Iris pigment epithelial cell (primary cell): ENCODE measurements around the gene ZCCHC14.

Experiments used
- DNase-seq: peaks from one replicate; pipeline ENCODE4 v3.0.0-alpha.2; 2011; ENCODE audit warnings: low read depth

The ZCCHC14 gene

DNA sequence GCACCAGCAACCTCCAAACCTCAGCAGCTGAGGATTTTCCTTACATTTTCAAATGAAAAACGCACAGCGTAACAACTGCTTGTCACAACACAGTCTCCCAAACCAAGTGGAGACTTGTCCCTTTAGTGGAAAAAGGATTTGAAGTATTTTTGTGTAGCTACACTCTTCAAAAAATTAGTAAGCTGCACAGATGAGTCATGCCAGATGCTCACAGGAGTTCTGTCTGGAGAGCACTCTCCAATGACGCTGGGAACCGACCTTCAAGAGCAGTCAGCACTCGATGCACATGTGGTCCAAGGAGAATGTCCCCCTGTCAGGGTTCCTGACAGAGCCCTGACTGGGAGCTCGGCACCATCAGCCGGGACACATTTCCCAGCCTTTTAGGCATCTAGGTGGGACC lies 60.9 kb downstream of the ZCCHC14 start:
- DNase-seq, result peak; percentile 88

DNA sequence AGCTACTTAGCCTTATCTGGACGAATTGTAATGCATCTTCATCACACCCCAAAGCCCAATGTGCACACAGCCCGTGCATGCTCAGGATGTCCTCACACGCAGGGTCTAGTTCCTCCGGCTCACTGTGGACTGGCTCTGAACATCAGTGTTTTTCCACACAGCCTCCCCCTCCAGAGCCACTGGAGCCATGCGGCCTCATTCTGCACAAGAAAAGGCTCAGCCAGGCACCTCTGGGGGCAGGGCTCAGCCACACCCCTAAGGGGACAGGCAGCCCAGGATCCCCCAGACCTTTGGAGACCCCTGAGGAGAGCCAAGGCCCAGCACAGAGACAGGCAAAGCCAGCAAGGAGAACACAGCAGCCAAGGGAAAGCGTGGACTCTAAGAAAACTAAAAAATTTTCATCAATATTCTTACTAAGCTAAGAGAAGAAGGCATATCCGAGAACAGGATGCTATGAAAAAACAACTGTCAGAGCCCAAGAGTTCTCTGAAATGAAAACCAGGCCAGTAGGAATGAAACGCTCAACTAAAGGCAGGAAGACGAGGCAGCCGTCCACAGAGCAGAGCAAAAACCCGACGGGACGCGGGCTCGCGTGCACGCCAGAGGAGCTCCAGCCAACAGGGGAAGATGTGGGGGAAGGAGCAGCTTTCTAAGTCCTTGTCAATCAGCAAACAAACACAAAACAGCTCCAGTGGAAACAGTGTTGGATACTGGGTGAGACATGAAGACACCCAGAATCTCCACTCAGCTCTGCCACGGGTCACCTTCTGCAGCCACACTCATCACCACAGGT lies 66.2 kb downstream of the ZCCHC14 start:
- no peak for DNase-seq

GRCh38 chr16:87425941-87426340 lies 66.9 kb downstream of the ZCCHC14 start:
- no peak for DNase-seq

- no peak for DNase-seq
These were observed 68.6 kb downstream of the ZCCHC14 start for GRCh38 chr16:87424266-87424665.

DNA sequence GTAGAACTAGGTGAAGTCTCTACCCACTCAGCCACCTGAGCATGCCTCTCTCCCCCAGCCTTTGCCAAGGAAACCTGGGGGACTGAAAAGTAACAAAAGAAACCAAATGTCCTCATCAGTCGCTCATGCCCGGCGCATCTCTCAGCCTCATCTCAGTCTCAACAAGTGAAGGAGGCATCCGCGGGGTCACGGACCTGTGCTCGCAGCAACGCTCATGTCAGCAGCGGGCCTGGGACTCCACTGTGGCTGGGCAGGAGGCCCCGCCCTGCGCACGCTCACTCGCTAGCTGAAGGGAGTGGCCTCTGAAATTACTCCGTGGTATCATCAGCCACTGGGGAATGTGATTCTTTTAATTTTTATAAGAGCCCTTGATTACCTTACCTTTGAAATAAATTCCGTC lies 69.4 kb downstream of the ZCCHC14 start:
- no peak for DNase-seq

DNA sequence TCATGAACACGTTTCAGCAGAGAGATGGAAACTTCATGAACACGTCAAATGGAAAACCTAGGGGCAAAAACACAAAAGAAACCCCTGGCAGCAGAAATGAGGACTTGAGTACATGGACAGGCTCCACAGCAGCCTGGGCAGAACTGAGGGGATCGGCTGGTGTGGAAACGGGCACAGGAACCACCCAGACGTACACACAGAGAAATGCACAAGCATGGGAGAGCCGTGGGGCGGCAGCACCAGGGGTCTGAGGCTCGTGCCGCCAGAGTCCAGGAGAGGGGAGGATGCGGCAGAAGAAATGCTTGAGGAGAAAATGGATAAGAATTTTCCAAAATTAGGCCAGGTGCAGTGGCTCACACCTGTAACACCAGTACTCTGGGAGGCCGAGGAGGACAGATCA lies 70.7 kb downstream of the ZCCHC14 start:
- no peak for DNase-seq

DNA sequence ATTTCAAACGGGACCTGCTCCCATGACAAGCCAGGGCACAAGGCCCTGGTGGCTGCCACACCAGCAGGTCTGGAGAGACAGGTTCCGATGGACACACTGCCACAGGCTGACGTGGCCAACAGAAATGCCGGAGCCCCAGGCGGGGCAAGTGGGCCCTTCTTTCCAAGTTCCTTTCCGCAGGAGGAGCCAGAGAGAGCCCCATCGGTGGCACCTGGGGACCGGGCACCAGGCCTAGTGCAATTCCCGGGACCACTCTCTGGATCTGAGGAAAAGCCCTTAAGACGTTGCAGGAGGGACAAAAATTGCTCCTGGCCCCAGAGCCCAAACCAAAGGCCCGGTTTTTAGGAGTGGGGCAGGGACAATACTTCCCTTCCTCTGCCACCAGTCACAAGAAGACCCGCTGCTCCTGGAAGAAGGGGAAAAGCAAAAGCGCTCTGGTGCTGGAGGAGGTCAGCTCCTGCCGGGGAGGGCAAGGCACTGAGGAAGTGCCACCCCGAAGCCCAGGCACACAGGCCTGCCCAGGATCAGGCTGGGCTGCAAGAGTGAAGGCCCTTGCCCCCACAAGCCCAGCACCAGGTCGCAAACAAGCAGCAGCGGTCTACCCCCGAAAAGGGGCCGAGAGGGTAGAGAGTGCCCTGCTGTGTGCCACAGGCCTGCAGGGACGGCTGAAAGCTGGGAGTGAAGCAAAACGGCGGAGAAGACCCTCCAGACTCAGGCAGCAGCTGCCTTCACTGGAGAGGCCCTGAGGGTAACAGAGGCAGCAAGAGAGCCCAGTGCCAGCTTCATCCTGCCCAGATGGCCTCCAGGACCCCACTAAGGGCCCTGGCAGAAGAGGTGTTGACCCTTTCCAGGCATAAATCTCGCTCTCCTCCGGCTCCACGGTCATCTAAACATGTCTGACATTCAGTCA lies 71.6 kb downstream of the ZCCHC14 start:
- no peak for DNase-seq

DNA sequence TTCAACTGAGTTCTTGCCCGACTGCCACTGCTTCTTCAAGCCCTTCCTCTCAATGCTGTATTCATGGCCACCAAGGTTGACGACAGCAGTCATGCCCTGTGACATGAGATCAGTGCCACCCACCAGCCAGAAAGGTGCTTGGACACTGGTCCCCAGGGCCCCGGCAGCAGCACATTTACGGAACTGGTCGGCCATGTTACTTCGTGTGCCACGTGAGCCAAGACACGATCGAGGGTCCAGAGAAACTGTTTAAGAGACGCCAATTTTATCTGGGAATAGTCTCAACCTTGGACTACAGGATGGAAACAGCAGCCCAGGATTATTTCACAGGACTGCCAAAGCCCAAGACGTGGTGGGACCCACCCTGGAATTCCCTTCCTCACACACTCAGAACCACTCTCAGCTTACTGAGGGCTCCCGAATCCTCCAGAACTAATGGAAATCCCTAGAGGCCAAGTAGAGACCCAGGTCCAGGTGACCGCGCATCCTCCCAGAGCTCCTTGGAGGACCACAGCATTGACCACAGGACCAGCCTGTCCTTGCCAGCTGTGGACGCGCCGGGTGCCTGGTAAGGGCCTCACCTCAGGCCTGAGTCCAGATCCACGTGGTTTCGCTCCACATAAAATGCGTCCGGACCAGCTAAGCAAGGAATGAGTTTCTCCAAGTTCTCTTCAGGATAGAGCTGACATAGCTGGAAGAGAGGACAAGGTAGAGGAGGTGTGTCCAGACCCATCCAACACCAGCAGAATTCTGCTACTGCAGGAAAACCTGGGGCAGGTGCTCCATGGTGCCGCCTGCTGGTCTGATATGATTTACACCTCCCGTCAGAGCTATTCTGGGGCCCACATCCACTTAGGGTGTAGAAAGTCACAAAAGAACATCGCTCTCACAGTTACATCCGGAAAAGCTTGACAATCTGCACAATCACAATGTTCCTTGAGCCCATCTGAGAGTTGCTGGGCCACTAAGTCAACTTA lies 72.5 kb downstream of the ZCCHC14 start:
- no peak for DNase-seq

DNA sequence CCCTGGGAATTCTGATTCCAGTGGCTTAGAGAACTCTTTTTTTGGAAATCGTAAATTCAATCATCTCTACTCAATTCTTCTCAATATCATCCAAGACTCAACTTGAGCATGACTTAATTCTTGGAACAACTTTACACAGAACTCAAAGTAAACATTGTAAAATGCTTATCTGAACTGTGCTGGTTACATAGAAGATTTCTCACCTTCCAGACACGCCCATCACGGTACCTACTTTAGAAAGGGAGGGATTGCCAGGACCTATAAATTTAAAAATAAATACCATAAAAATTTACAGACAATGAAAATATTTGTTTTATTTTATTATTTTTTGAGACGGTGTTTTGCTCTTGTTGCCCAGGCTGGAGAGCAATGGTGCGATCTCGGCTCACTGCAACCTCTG lies 74.2 kb downstream of the ZCCHC14 start:
- no peak for DNase-seq

DNA sequence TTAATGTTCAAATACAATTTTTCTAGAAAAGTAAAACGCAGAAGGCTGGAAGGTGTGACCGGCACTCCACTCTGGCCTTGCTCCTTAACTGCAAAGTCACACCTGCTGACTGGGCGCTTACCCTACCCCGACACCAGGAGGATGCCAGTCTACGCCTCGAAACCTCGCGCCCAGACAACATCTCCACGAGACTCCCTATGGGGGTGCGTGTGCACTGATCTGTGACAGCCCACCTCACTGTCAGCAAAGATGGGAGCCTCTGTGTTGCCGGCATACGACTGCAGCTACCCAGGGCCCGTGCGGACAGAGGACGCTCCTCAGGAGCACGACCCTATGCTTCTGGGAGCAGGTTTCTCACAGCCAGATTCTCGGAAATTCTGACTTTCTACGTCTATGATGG lies 74.6 kb downstream of the ZCCHC14 start:
- DNase-seq, result no peak

DNA sequence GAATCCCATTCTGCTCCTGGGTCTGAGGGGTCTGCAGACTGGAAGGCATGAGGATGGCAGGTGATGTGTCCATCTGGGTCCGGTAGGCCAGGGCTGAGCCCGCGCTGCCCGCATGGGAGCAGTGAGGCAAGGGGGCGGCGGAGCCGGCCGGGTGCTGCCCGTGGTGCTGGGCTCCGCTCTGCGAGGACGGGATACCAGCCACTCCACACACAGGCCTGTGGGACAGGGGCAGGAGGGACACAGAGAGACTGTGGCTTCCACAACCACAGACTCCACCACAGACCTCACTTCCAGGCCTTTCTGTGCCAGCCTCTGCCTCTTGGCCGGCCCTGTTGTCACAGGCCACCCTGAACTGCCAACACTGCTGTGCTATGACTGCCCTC lies 75.3 kb downstream of the ZCCHC14 start:
- no peak for DNase-seq

DNA sequence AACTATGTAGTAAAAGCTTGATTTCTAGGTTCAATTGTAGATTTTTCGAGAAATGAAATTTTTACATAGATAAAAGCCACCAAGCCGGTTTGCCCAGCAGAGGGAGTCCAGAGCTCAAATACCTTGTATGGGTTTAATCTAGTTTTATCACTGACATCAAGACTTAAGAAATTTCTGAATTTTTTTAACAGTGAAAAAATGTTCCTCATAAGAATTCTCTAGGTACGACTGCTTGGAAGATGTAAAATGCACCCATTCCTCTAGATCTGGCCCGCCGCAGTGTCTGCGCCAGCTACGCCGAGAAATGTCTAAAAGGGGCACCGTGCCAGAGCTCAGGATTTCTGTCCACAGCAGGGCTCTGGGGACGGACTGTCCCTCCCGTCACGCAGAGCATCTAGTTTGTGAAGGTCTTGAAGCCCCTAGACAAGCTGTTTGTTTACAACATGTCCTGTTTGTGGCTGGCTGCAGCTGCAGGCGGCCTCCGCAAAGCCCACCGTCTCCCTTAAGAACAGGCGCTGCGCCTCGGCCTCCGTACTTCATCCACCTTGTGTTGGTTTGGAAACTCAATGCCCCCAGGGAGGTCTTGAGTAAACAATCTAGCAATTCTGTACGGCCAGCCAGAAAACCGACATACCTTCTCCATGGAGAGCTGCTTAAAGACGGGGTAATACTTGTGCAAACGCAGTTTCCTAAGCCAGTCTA lies 75.8 kb downstream of the ZCCHC14 start:
- DNase-seq, result peak; percentile 67

DNA sequence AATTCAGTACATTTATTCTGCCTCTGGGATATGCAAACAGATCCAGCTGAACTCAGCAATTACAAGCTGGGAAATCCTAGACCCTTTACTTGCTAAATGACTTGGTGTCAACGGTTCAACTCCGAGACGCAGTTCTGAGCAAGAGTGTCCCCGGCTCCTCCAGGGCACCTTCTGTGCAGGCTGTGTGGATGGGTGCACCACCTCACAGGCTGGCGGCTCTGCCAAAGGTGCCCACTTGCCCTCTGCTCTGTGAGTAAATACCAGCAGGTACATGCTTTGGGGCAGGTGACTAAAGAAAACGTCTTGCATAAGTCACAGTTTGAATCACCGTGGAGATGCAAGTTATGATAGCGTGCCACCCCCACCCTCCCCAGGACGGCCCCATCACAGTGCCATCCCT lies 77.4 kb downstream of the ZCCHC14 start:
- DNase-seq, result no peak

DNA sequence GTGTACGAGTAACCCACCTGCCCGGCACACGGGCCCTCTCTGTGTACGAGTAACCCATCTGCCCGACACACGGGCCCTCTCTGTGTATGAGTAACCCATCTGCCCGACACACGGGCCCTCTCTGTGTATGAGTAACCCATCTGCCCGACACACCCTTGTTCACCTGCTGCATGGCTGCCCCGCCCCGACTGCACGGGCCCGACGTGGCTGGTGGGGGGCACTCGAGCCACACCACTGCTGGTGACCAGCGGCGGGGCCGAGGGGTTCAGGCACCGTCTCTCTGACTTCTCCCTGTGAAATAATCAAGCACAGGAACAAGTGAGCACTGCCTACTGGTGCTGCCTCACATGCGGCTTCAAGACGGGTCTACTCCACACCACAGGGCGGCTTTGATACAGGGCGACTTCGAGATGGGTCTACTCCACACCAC lies 78.6 kb downstream of the ZCCHC14 start:
- no peak for DNase-seq

- no peak for DNase-seq
These were observed 79.8 kb downstream of the ZCCHC14 start for GRCh38 chr16:87412996-87413421.

GRCh38 chr16:87412371-87412995 lies 80.3 kb downstream of the ZCCHC14 start:
- DNase-seq, result no peak

- no peak for DNase-seq
These were observed 81.2 kb downstream of the ZCCHC14 start for GRCh38 chr16:87411375-87412271.

DNA sequence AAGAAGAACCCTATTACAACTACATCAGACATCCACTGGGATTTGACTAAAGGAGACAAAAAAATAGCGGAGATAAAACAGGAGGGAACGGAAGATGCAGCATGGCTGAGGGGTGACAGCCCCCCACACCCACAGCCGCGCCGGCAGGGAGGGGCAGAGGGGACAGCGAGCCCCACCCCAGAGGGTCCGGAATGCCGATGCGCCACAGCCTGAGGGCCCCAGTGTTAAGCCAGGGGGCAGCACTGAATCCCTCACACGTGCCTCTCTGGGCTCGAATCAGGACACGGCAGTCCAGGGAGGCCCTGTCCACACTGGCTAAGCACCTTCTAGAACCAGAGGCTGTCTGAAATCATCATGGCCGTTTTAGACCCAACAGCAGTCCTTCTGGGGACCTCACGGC lies 81.9 kb downstream of the ZCCHC14 start:
- DNase-seq, result no peak

GRCh38 chr16:87410530-87410929 lies 82.3 kb downstream of the ZCCHC14 start:
- no peak for DNase-seq

DNA sequence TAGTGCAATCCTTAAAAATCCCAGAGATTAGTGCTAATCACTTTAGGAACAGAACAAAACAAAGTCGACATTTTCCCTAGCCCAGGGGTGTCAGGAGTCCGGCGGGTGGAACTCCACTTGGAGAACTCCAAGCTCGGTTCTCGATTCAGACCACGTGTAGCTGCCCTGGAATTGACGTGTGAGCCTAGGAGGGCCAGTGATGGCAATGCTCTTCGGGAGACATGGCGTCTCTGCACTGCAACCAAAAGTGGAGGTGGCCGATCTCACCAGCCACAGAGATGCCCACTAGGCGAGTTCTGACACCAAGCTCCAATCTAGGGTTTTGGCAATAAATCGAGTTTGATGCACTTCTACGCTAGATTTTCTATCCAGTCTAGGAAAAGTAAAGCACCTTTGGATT lies 83.0 kb downstream of the ZCCHC14 start:
- no peak for DNase-seq
